HFFc6 (cell line): ENCODE data around the gene CARMIL1. TPM values are rescaled to one million over a fixed set of nuclear protein-coding genes. Genes with fewer than 3 reads are reported as not detected.

ENCODE experiments used
- DNase-seq: peaks from one replicate; pipeline ENCODE4 v3.0.0-alpha.2; 2018
- H3K27ac Mint-ChIP-seq: 2 replicates; pipeline ENCODE4 v1.8.0; 2020; ENCODE audit warnings: mild to moderate bottlenecking, mixed read lengths
- H3K27me3 Mint-ChIP-seq: 2 replicates; pipeline ENCODE4 v1.8.0; 2021; ENCODE audit warnings: mild to moderate bottlenecking, moderate library complexity, mixed read lengths; ENCODE audit not compliant: insufficient read depth
- H3K36me3 Mint-ChIP-seq: 2 replicates; pipeline ENCODE4 v1.8.0; 2021; ENCODE audit warnings: low read depth, mixed read lengths
- H3K4me1 Mint-ChIP-seq: 2 replicates; pipeline ENCODE4 v1.8.0; 2020; ENCODE audit warnings: low read depth, mixed read lengths
- H3K4me3 Mint-ChIP-seq: 2 replicates; pipeline ENCODE4 v1.8.0; 2020; ENCODE audit warnings: mild to moderate bottlenecking, moderate library complexity, mixed read lengths
- H3K9me3 Mint-ChIP-seq: 2 replicates; pipeline ENCODE4 v1.8.0; 2020; ENCODE audit warnings: mild to moderate bottlenecking, mixed read lengths
- CTCF ChIP-seq: fragments of 200-600 bp; sonication (generic); IDR thresholded peaks from 2 replicates; pipeline ENCODE4 v1.5.0; 2021; ENCODE audit warnings: antibody characterized with exemption, mild to moderate bottlenecking
- total RNA-seq, 6 experiments: library from RNA; stranded (reverse); fragmentation: NEBNext Ultra II Directional; extraction: Animal tissue kit (Norgen Biotek cat#: 25700); gene quantifications; 2 replicates in 1 of 6; 3 replicates in 5 of 6; pipeline ENCODE4 v1.2.3, GENCODE V29; 2021

Gene CARMIL1
- total RNA-seq, 6 experiments from 2014 or later = 12.2 to 15.6 (median 13.7) TPM

DNA sequence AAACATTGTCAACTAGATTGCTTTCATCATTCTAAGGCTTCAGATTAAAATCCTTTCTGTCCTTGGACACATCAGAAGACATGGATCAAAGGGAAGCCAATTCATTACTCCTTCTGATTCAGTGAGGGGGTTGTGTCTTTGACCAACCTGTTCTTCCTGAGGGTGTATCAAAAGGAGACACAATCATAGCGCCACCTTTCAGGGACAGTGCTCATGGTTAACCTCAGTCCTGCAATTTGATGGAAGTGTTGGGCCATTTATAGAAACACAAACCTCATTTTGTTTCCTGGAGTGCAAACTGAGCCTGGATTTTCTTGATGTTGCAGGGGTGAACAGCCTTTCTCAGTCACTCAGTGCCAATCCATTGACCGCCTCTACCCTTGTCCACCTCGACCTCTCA, 209.0 kb downstream of the CARMIL1 start:
- H3K4me1 Mint-ChIP-seq = peaks cover 17% of the 10 kb centered on the region
- no peak overlapping the region for H3K27ac Mint-ChIP-seq
- no peaks in the 10 kb centered on the region for H3K36me3 Mint-ChIP-seq
- no peaks in the 10 kb centered on the region for H3K27me3 Mint-ChIP-seq
- H3K4me3 Mint-ChIP-seq = no peak overlapping the region
- no peaks in the 10 kb centered on the region for H3K9me3 Mint-ChIP-seq
- no peak for TF ChIP-seq CTCF
- DNase-seq = no peak

DNA sequence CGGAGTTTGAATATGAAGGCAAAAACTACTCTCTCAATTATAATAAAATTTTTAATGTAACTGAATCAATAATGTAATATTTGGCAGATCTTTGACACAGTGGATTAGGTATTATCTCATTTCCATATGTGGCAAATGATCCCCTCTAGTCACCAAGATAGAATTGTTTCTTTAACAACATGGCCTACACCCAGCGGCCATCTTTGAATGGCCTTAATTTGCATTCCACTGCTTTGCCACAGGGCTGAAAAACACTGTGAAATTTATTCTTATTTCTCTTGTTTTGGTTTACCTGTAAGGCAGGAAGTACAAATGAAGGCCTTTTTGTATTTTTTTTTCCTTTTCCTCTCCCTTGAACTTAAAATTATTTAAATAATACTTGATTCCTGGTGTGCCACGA, 210.2 kb downstream of the CARMIL1 start:
- peaks cover 11% of the 10 kb centered on the region for H3K4me1 Mint-ChIP-seq
- no peaks in the 10 kb centered on the region for H3K27me3 Mint-ChIP-seq
- H3K36me3 Mint-ChIP-seq = no peaks in the 10 kb centered on the region
- DNase-seq = no peak
- H3K27ac Mint-ChIP-seq = no peak overlapping the region
- H3K4me3 Mint-ChIP-seq = no peak overlapping the region
- no peak for TF ChIP-seq CTCF
- H3K9me3 Mint-ChIP-seq = no peaks in the 10 kb centered on the region

DNA sequence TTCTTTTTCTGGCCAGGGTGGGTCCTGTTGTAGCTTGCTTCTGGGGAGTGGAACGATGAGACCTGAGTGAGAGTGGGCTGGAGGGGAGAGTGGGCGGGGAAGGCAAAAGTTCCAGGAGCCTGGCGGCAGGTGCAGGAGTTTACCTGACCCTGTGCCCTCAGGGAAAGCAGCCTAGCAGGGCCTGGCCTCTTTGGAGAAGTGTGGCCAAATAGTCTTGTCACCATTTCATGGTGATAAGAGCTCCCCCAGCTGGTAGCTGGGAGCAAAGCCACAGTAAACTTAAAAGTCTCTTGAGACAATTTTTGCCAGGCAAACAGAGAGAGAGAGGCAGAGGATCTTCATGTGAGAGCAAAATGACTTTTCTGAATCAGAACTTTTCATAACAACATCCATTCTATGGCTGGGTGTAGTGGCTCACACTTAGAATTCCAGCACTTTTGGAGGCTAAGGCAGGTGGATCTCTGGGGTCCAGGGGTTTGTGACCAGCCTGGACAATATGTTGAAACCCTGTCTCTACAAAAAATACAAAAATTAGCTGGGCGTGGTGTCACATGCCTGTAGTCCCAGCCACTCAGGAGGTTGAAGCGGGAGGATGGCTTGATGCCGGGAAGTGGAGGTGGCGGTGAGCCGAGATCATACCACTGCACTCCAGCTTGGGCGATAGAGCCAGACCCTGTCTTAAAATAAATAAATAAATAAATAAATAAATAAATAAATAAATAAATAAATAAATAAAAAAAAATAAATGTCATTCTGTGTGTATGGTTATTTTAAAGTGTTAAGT, 211.0 kb downstream of the CARMIL1 start:
- no peaks in the 10 kb centered on the region for H3K9me3 Mint-ChIP-seq
- no peaks in the 10 kb centered on the region for H3K36me3 Mint-ChIP-seq
- peaks cover 11% of the 10 kb centered on the region for H3K4me1 Mint-ChIP-seq
- peak overlapping the region; percentile 70 for H3K27ac Mint-ChIP-seq
- no peak overlapping the region for H3K4me3 Mint-ChIP-seq
- peak; percentile 77 for DNase-seq
- H3K27me3 Mint-ChIP-seq = no peaks in the 10 kb centered on the region
- TF ChIP-seq CTCF = peak; percentile 86

DNA sequence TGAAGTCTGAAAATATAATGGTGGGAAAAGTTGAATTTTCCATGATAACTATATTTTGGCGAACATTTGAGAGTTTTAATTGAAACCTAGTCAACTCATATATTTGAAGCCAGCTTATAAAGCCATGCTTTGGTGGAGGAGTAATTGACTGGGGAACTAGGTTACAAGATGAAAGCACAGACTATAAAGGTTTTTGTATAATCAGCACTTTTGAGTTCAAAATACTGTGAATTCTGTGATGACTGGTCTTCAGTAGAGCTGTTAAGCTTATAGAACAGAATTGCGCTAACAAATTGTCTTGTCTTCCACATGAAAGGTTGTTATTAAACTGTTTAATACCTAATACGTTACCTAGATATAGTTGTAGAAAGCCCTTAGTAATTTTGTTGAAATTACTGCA, 213.8 kb downstream of the CARMIL1 start:
- peaks cover 12% of the 10 kb centered on the region for H3K4me1 Mint-ChIP-seq
- H3K9me3 Mint-ChIP-seq = no peaks in the 10 kb centered on the region
- no peaks in the 10 kb centered on the region for H3K27me3 Mint-ChIP-seq
- no peaks in the 10 kb centered on the region for H3K36me3 Mint-ChIP-seq
- H3K27ac Mint-ChIP-seq = no peak overlapping the region
- no peak for DNase-seq
- no peak overlapping the region for H3K4me3 Mint-ChIP-seq
- TF ChIP-seq CTCF = no peak

DNA sequence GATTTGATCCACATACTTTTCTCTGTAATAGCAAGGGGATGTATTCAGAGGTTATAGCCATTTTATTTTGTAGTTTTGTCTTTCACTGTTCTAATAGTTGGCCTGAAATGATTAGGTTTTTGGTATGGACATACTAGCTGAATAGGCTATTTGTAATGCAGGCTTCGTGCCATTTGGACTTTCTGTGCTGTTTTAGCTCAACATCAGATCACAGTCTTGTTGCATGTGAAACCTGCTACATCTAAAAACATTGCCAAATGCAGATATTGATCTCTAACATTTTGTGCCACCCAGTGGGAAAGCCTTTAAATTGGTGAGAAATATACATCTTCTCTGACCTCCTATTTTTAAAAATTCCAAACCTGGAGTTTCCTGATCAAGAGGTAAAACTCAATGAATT, 215.3 kb downstream of the CARMIL1 start:
- H3K36me3 Mint-ChIP-seq = no peaks in the 10 kb centered on the region
- H3K4me3 Mint-ChIP-seq = no peak overlapping the region
- no peaks in the 10 kb centered on the region for H3K27me3 Mint-ChIP-seq
- no peaks in the 10 kb centered on the region for H3K9me3 Mint-ChIP-seq
- DNase-seq = no peak
- peaks cover 26% of the 10 kb centered on the region for H3K4me1 Mint-ChIP-seq
- no peak for TF ChIP-seq CTCF
- no peak overlapping the region for H3K27ac Mint-ChIP-seq
